Left hindlimb (tissue), 1 donor: ENCODE results near the gene PLAGL1.
A peak's percentile ranks its signal among the peaks of the same experiment; 100 is the strongest.

Experiments used
- DNase-seq: peaks from one replicate; pipeline ENCODE4 v3.0.0-alpha.2; 2018

The PLAGL1 gene

GRCh38 chr6:144007478-144008119 lies 460 bp downstream of the PLAGL1 start:
- peak; percentile 31 for DNase-seq

DNA sequence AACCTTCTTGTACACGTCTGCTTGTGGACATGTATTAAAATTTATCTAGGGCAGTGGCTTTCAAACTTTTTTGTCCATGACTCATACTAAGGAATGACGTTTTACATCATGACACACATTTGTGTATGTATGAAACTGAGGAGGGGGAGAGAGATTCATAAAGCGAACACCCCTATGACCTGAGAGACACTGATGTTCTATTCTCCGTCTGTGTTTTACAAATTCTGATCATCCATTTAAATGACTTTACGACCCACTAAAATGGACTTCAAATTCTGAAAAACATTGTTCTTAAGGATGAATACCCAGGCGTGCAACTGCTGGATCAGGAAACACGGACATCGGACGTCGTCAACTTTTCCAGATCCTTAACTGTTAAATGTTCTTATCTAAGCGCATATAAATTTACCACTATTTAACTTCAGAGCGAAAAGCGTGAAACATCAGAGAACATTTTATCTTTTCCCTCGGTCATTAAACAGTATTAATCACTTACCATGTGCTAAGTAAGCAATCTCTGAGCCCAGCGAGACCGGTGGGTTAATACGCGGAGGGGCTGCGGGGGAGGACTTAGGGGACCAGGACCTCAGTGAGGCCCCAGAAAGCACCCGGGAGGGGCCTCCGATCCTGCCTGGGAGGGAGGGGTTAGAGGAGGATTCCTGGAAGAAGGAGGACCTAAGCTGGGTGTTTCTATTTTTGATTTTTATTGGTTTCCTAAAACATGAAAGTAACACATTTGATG lies 1.2 kb downstream of the PLAGL1 start:
- DNase-seq = peak; percentile 57

GRCh38 chr6:143999406-143999805 lies 8.7 kb downstream of the PLAGL1 start:
- DNase-seq = no peak

- DNase-seq = no peak
These were observed 9.4 kb downstream of the PLAGL1 start for GRCh38 chr6:143998686-143999085.

DNA sequence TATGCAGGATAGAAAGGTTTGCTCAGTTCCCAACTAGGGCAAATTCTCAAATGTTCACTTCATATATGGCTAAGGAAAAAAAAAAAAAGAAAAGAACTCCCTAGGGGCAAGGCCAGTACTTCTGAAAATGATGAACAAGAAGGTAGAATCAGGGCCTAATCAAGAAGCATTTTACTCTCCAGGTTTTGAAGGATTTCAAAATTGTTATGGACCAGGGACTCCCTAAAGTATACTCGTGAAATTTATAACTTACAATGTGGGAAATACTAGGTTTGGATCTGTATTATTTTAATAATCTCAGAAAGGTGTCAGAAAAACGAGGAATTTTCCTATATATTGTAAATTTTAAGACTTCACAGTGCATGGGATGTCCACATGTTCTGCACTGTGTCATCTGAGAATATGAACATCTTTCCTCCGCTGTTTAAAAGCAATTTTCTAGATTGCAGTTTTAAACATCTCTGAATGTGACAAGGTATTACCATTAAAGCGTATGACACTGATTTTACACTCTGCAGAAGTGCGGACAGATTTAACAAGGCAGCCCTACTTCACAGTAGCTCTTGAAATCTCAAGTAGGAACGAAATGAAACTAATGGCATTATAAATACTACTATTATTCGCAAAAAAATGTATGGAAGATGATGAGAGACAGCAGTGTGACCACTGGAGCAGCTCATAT lies 14.0 kb downstream of the PLAGL1 start:
- DNase-seq = no peak

DNA sequence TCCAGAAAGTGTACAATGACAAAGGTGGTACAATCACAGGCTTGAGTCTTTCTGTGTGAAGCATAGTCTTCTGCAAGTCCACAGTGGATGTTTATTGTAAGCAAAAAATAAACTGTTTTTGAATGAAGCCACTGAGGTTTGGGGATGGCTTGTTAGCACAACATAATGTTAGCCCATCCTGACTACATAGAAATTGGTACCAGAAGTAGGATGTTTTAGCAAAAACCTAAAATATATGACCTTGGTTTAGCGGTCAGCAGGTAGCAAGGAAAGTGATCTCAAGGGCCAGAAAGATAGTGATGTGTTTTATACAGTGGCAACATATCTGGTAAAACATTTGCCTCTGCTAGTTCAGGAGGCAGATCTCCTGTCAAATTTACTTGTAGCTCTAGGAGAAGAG lies 15.8 kb downstream of the PLAGL1 start:
- DNase-seq = no peak

- no peak for DNase-seq
These were observed 21.5 kb downstream of the PLAGL1 start for GRCh38 chr6:143986463-143987065.

DNA sequence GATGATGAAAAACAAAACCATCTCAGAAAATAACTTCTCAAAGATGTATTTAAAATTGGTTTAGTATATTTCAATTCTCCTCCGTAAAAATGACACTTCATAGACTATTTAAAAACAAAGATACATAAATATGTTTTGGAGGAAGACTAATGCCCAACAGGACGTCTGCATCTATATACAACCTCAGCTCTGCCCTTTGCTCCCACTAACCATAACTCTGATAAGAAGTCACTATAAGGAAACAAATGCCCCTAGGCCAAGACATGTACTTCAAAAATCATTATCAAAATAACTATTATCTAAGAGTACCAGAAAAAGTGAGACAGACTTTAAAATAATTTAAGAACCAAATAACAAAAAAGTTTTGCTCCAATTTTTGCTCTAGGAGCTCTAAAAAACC lies 23.4 kb downstream of the PLAGL1 start:
- no peak for DNase-seq

GRCh38 chr6:143982968-143983367 lies 25.1 kb downstream of the PLAGL1 start:
- DNase-seq = no peak

DNA sequence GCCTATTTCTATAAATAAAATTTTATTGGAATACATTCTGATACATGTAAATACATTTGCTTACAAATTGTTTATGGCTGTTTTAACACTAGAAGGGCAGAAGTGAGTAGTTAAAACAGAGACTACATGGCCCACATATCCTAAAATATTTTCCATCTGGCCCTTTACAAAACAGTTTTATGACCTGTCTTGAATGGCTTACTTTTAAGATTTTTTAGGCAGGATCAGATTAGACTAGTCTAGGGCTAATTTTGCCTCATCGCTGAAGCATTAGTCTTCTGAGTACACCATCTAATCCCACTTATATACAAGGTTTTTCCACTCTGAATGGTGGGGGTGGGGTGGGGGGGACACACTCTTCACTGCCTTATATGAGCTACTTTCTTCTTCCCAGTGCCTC lies 27.1 kb downstream of the PLAGL1 start:
- no peak for DNase-seq

- DNase-seq = no peak
These were observed 31.2 kb downstream of the PLAGL1 start for GRCh38 chr6:143976806-143977349.

DNA sequence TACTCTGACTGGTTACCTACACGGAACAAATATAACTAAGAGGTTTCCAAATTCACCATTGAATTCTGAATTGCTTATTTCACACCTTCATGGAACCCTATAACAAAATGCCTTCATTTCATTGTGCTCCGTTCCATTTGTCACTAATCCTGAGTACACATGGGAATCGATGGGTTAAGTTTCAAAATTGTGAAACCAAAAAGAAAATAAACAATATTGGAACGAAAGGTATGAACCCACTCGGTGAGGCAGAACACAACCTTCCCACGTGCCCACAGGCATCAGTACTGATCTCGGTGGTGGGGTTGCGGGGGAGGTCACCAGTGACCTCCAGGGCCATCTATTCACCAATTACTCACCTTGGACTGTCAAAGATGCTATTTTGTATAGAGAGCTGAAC lies 34.0 kb downstream of the PLAGL1 start:
- DNase-seq = no peak

GRCh38 chr6:143973097-143973966 lies 34.7 kb downstream of the PLAGL1 start:
- DNase-seq = no peak

DNA sequence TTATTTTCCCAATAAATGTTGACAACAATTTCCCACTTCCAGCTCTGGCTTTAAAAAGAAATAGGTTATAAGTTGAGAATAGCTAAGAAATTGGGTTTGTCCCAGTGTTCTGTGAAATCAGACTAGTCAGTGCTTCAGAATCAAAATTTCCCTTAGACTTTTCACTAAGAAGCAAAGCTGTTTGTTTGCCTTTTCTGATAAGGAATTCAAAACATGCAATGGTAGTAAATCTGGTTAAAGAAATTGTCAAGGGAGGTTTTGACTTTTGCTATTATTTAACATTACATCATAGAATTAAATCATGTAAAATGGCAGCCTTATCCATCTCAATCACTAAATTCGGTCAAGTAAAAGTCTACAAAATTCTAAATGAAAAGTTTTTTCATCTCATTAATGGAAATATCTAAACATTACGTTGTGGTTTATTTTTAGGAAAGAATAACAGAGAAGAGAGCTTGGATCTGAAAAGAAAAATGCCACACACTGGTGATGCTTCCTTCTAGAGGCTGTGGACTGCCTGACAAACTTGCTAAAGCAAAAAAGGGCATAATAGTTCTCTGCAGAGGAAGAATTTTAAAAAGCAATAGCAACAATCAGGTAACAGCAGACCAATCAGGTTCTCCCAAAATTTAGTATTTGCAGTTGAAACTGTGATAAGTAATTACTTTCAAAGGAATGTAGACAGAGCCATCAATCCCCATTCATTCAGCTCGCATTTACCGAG lies 36.4 kb downstream of the PLAGL1 start:
- no peak for DNase-seq

DNA sequence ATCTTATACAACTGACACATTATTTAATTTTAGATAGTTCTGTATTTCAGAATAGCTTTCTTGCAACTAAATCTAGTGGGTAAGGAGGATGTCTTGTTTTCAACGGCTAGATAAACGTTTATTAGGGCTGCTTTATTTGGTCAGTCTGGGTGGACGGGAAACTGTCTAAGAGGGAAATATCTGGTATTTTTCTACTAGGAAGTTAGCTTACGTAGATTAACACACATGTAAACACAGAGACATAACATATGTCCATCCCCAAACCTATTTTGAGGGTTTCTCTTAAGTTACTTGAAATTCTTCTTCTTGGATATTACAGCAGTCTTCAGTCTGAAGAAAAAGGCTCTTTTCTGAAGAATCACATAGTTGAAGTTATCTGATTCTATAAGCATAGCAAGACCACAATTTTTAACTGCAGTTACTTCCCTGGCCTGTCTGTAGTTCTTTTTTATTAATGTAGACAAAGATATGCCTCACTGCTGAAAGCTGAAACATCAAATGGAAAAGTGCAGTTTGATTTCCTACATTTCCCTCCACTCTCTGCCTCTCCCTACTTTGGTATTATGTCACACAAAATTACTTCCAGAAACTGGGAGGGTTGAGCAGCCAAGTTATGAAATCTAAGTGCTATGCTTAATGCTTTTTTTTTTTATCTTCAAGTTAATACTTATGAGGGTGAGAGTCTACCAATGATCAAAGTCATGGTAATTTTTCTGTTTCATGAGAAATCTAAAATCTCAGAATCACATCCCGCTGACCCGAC lies 37.4 kb downstream of the PLAGL1 start:
- no peak for DNase-seq

GRCh38 chr6:143969077-143969476 lies 39.0 kb downstream of the PLAGL1 start:
- DNase-seq = no peak

DNA sequence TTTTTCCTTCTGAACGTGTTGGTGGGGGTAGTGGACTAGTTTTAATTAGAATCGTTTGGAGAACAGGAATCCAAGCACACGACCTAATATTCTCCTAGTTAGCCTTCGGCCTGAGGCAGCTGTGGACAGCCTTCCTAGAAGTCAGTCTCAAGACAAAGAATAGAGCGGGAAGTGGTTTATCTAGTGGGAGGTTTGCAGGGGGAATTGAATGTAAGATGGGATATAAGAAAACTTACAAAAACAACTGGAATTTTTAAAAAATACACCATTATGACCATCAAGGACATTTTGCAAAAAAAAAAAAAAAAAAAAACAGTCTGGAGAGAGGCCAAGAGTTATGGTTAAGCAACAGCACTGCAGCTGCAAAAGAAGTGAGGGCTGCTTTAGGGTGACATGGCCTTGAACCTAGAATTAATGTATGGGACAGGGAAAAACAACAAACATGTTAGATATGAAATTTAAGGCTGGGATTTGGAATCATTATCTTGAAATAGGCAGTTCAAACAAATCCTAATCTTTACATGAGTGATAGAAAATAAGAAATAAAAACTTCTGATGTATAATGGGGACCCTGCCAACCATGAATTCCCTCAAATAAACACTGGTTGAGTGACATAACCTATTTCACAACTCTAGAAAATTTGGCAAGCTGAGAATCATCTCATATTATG lies 40.2 kb downstream of the PLAGL1 start:
- no peak for DNase-seq

DNA sequence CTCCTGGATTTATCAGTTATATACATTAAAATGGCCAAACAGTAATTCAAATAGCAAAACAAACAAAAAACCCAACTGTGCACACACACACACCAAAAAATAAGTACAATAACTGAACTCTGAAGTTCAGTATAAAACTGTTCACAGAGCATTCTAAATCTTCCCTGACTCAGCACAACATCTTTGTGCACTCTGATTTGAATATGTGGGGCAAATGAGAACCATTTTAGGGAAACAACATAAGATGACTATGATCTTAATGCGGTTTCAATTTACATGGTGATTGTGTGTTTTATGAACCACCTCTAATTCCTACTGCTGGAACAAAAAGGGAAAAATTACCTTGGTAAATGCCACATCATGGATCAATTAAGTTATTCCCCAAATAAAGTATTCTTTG lies 41.7 kb downstream of the PLAGL1 start:
- no peak for DNase-seq

- DNase-seq = no peak
These were observed 42.4 kb downstream of the PLAGL1 start for GRCh38 chr6:143965503-143966171.

DNA sequence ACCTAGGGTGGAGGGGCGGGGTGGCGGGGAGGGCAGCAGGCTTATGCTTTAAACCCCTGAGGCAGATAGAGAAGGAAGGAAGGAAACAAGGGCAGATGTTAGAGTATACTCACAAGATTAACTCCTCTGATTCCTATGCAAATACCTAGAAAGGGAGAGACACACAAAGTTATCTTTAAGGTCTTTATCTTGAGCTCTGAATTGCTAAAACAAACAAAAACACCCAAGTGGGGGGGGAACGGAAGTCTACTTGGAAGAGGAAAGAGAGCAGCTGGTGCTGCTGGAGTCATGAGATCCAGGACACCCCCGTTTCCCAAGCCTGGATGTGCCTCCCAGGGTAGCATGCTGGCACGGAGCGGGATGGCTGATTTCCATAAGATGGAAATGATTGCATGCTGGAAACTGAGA lies 43.4 kb downstream of the PLAGL1 start:
- no peak for DNase-seq
